IMR-90 (cell line): ENCODE data around the gene CSPG5. TPM values are rescaled to one million over a fixed set of nuclear protein-coding genes. Genes with fewer than 3 reads are reported as not detected.

Experiments
- ATAC-seq: fragments of 200-7000 bp; cut with Tn5 transposase; 2 replicates; pipeline ENCODE4 v1.9.1; 2020; ENCODE audit warnings: low read depth, mild to moderate bottlenecking, moderate library complexity
- BruUV-seq: library from RNA; stranded (reverse); fragments of 400-500 nt; replicated peaks from 2 replicates; lab custom pipeline; 2021; lab: Mats Ljungman, UMichigan
- CTCF ChIA-PET: fragments of 300-600 bp; formaldehyde crosslinking; extraction: SDS; loops from one replicate; lab custom pipeline; 2021; ENCODE audit warnings: antibody characterized with exemption; lab: Yijun Ruan, JAX
- POLR2A ChIA-PET: fragments of 300-600 bp; sonication (Branson Sonifier 250); formaldehyde crosslinking; loops from one replicate; lab custom pipeline; 2022; ENCODE audit warnings: antibody characterized with exemption; ENCODE audit not compliant: unreplicated experiment; lab: Charles Lee
- DNase-seq: peaks from one replicate; pipeline ENCODE4 v3.0.0; 2013
- H2AFZ ChIP-seq: replicated peaks from 2 replicates; pipeline ENCODE3; 2013; ENCODE audit warnings: low read length, mild to moderate bottlenecking; ENCODE audit not compliant: poor library complexity
- H2AK5ac ChIP-seq: 2 replicates; pipeline ENCODE4 v1.6.1; 2013; ENCODE audit warnings: low read depth, low read length, inconsistent platforms
- H2AK9ac ChIP-seq: replicated peaks from 2 replicates; pipeline ENCODE3; 2013; ENCODE audit warnings: mild to moderate bottlenecking, low read depth, low read length, moderate library complexity; ENCODE audit not compliant: poor library complexity
- H2BK120ac ChIP-seq: 2 replicates; pipeline ENCODE4 v1.6.1; 2013; ENCODE audit warnings: low read depth, low read length, inconsistent platforms
- H2BK15ac ChIP-seq: 3 replicates; pipeline ENCODE4 v1.6.1; 2013; ENCODE audit warnings: low read depth, low read length, inconsistent platforms
- H2BK20ac ChIP-seq: 2 replicates; pipeline ENCODE4 v1.6.1; 2013; ENCODE audit warnings: low read depth, mild to moderate bottlenecking, inconsistent platforms, low read length, moderate library complexity
- H2BK5ac ChIP-seq: 2 replicates; pipeline ENCODE4 v1.6.1; 2013; ENCODE audit warnings: mild to moderate bottlenecking, low read depth, low read length, inconsistent platforms; ENCODE audit not compliant: poor library complexity, severe bottlenecking
- H3K14ac ChIP-seq: replicated peaks from 2 replicates; pipeline ENCODE4 v1.6.1; 2013; ENCODE audit warnings: low read depth, low read length, inconsistent platforms
- H3K18ac ChIP-seq: 2 replicates; pipeline ENCODE4 v1.6.1; 2013; ENCODE audit warnings: low read depth, low read length, control low read depth
- H3K23ac ChIP-seq: 2 replicates; pipeline ENCODE4 v1.6.1; 2013; ENCODE audit warnings: low read depth, low read length, inconsistent platforms
- H3K27ac ChIP-seq: 2 replicates; pipeline ENCODE4 v1.5.1; 2013; ENCODE audit warnings: mild to moderate bottlenecking, control low read depth, low read length; ENCODE audit not compliant: insufficient read depth
- H3K27me3 ChIP-seq: 2 replicates; pipeline ENCODE4 v1.6.1; 2013; ENCODE audit warnings: low read length; ENCODE audit not compliant: control insufficient read depth, insufficient read depth
- H3K36me3 ChIP-seq: 2 replicates; pipeline ENCODE4 v1.6.1; 2013; ENCODE audit warnings: low read length, mixed read lengths; ENCODE audit not compliant: control insufficient read depth, insufficient read depth
- H3K4ac ChIP-seq: 2 replicates; pipeline ENCODE4 v1.6.1; 2013; ENCODE audit warnings: low read depth, low read length, inconsistent platforms
- H3K4me1 ChIP-seq: 2 replicates; pipeline ENCODE4 v1.6.1; 2013; ENCODE audit warnings: low read length, mixed read lengths; ENCODE audit not compliant: control insufficient read depth, insufficient read depth
- H3K4me2 ChIP-seq: 2 replicates; pipeline ENCODE4 v1.6.1; 2013; ENCODE audit warnings: low read depth, mild to moderate bottlenecking, control low read depth, low read length, moderate library complexity
- H3K4me3 ChIP-seq: 2 replicates; pipeline ENCODE4 v1.5.1; 2013; ENCODE audit warnings: low read depth, mild to moderate bottlenecking, control low read depth, low read length, moderate library complexity; ENCODE audit not compliant: insufficient read depth
- H3K56ac ChIP-seq: 2 replicates; pipeline ENCODE4 v1.6.1; 2013; ENCODE audit warnings: low read length, inconsistent platforms; ENCODE audit not compliant: insufficient read depth; ENCODE audit errors: extremely low read depth
- H3K79me1 ChIP-seq, 2 experiments: 2 replicates each; pipeline ENCODE4 v1.6.1; 2013; ENCODE audit warnings: low read length in 2 of 2, inconsistent platforms in 1 of 2, low read depth in 1 of 2
- H3K9ac ChIP-seq: 2 replicates; pipeline ENCODE4 v1.6.1; 2013; ENCODE audit warnings: low read depth, low read length, control low read depth
- H3K9me1 ChIP-seq: 2 replicates; pipeline ENCODE4 v1.6.1; 2013; ENCODE audit warnings: low read length, inconsistent platforms; ENCODE audit not compliant: insufficient read depth
- H3K9me3 ChIP-seq: 2 replicates; pipeline ENCODE4 v1.6.1; 2013; ENCODE audit warnings: low read length; ENCODE audit not compliant: control insufficient read depth, insufficient read depth
- H4K20me1 ChIP-seq: 2 replicates; pipeline ENCODE4 v1.6.1; 2013; ENCODE audit warnings: low read length, inconsistent platforms; ENCODE audit not compliant: insufficient read depth
- H4K5ac ChIP-seq: 2 replicates; pipeline ENCODE4 v1.6.1; 2013; ENCODE audit warnings: mild to moderate bottlenecking, low read depth, low read length, control low read depth
- H4K8ac ChIP-seq, 2 experiments: 2 replicates each; pipeline ENCODE4 v1.6.1; 2013; ENCODE audit warnings: low read depth in 2 of 2, low read length in 2 of 2, control low read depth in 1 of 2, inconsistent platforms in 1 of 2
- H4K91ac ChIP-seq: 2 replicates; pipeline ENCODE4 v1.6.1; 2013; ENCODE audit warnings: low read depth, low read length, inconsistent platforms; ENCODE audit not compliant: insufficient read depth
- CHD1 ChIP-seq: IDR thresholded peaks from 2 replicates; pipeline ENCODE4 v1.6.1; 2012; ENCODE audit warnings: low read depth, low read length, improper control_type of control experiment
- FOS ChIP-seq: fragments of 150-350 bp; IDR thresholded peaks from 2 replicates; pipeline ENCODE4 v1.6.1; 2016; ENCODE audit warnings: low read depth, low read length
- MXI1 ChIP-seq: IDR thresholded peaks from 2 replicates; pipeline ENCODE4 v1.6.1; 2012; ENCODE audit warnings: low read depth, mild to moderate bottlenecking, low read length, moderate library complexity, borderline replicate concordance
- WGBS, 2 experiments: methylation state at CpG; one replicate each; pipeline versions ENCODE4 v1.1.5 to v1.1.7; 2013; ENCODE audit warnings: missing lambda C conversion rate in 2 of 2; ENCODE audit not compliant: insufficient read length in 1 of 2; ENCODE audit errors: extremely low coverage in 2 of 2; 5-methylcytosine and 5-hydroxymethylcytosine counted together
- dilution Hi-C: fragments of 300-500 bp; cut with HindIII; formaldehyde crosslinking; loops from one replicate; pipeline ENCODE4 v1.14.3; 2018; ENCODE audit warnings: low sequenced_read_pairs; ENCODE audit not compliant: unreplicated experiment
- in situ Hi-C: fragments of 300-500 bp; cut with MboI; formaldehyde crosslinking; loops from 3 replicates; pipeline ENCODE4 v1.14.3; 2019; ENCODE audit warnings: low sequenced_read_pairs, inconsistent platforms, mixed read lengths
- intact Hi-C: fragments of 100-400 bp; cut with micrococcal nuclease; formaldehyde crosslinking; loops from 2 replicates; pipeline ENCODE4 v1.10.0; 2022
- polyA plus RNA-seq, 3 experiments: library from polyadenylated mRNA; depleted of rRNA; stranded (reverse); fragments of >200 nt; gene quantifications; 2 replicates each; pipeline ENCODE4 v1.2.3, GENCODE V29; 2012; ENCODE audit warnings: low replicate concordance in 1 of 3
- total RNA-seq: library from RNA; depleted of rRNA; stranded (reverse); fragments of >200 nt; gene quantifications from 2 replicates; pipeline ENCODE4 v1.2.3, GENCODE V29; 2012

The CSPG5 gene
- total and polyA plus RNA-seq, 2 of the 4 experiments (the other 2 are of a cell fraction) = under 0.01 to 0.10 TPM

- no peak overlapping the region for H2BK15ac ChIP-seq
- H4K5ac ChIP-seq = no peak overlapping the region
- no peak overlapping the region for H4K8ac ChIP-seq
- in situ Hi-C loops (no loop called here), dilution Hi-C loops (no loop called here), intact Hi-C loops (no loop called here)
- ATAC-seq = no peak
- H3K23ac ChIP-seq = no peak overlapping the region
- no peak overlapping the region for H2BK120ac ChIP-seq
- H3K9ac ChIP-seq = no peak overlapping the region
- no peaks in the 10 kb centered on the region for H3K9me1 ChIP-seq
- H4K91ac ChIP-seq = no peak overlapping the region
- POLR2A ChIA-PET = no interaction called here
- H2AK5ac ChIP-seq = no peak overlapping the region
- no peaks in the 10 kb centered on the region for H3K36me3 ChIP-seq
- H2AFZ ChIP-seq = no peak overlapping the region
- WGBS, 2 experiments = 28% methylated on average over 7 of the region's 7 CpGs; no CpG with 5 or more reads in 1 of the 2 experiments
- no peak overlapping the region for H2BK5ac ChIP-seq
- peaks cover 6% of the 10 kb centered on the region for H3K9me3 ChIP-seq
- H3K4ac ChIP-seq = no peak overlapping the region
- peaks cover 40% of the 10 kb centered on the region for H3K27me3 ChIP-seq
- H4K20me1 ChIP-seq = no peaks in the 10 kb centered on the region
- H3K4me3 ChIP-seq = no peak overlapping the region
- no peak overlapping the region for H2AK9ac ChIP-seq
- H3K4me2 ChIP-seq = no peak overlapping the region
- CTCF ChIA-PET = no interaction called here
- H3K79me1 ChIP-seq = no peaks in the 10 kb centered on the region
- no peaks in the 10 kb centered on the region for H3K4me1 ChIP-seq
- H3K18ac ChIP-seq = no peak overlapping the region
- H2BK20ac ChIP-seq = no peak overlapping the region
- H3K27ac ChIP-seq = no peak overlapping the region
- TF ChIP-seq MXI1 = no peak
- TF ChIP-seq CHD1 = no peak
- no peak for TF ChIP-seq FOS
- no peak for DNase-seq
- no peak overlapping the region for H3K14ac ChIP-seq
- no peak overlapping the region for H3K56ac ChIP-seq
- BruUV-seq = no TSS peak
Measured at GRCh38 chr3:47553407-47553806, 25.3 kb downstream of the CSPG5 start.
